Stimulated activated CD8-positive, alpha-beta memory T cell treated with anti-CD3 and anti-CD28 coated beads, Interleukin-15, amount 100 ng/mL, for 1 hour (primary cell): ENCODE data around the gene BARHL2.

Source experiments
- DNase-seq: peaks from one replicate; pipeline ENCODE4 v3.0.0-alpha.2; 2020; ENCODE audit warnings: low read depth

The BARHL2 gene

GRCh38 chr1:90724926-90725656 is 8.0 kb upstream of the BARHL2 start:
- DNase-seq = no peak

DNA sequence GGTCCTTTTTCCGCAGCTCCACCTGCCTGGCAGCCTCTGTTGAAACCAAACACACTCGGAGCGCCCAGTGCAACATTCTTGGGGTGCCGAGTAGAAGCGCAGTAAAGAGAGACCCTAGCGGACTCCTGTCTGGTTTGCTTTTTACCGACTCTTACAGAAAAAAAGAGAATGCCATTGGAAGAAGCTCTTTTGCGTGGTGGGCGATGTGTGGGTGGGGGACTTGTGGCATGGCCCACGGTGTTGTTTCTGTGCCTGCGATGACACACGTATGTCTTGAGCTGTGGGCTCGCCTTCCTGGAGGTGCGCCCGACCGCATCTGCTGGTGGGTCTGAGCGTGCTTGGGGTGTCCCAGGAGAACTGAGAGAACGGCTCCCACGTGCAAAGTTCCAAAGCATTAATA is 7.3 kb upstream of the BARHL2 start:
- no peak for DNase-seq

DNA sequence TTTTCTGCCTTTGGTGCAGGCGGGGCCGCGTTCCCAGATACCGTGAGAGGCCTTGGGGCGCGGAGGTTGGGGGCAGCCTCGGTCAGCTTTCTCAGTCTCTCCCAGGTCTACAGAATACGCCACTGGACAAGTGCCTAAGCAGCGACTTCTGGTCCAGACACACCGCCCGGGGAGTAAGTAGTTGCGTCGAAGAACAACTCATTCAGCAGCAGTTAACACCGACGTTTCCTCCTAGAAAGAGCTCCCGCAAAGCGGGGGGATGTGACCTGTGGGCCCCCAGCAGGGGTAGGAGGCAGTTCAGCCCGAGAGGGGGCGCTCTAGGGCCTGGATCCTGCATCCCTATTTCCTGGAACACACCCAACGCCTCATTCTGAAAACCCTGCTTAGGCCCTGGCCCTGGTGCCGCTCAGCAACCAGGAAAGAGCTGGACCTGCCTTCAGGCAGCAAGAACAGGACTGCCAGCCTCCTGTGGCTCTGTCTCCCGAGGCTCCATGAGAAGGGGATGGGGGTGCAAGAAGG is 6.5 kb upstream of the BARHL2 start:
- no peak for DNase-seq

- DNase-seq = no peak
Measured at GRCh38 chr1:90722874-90723589, 5.9 kb upstream of the BARHL2 start.

DNA sequence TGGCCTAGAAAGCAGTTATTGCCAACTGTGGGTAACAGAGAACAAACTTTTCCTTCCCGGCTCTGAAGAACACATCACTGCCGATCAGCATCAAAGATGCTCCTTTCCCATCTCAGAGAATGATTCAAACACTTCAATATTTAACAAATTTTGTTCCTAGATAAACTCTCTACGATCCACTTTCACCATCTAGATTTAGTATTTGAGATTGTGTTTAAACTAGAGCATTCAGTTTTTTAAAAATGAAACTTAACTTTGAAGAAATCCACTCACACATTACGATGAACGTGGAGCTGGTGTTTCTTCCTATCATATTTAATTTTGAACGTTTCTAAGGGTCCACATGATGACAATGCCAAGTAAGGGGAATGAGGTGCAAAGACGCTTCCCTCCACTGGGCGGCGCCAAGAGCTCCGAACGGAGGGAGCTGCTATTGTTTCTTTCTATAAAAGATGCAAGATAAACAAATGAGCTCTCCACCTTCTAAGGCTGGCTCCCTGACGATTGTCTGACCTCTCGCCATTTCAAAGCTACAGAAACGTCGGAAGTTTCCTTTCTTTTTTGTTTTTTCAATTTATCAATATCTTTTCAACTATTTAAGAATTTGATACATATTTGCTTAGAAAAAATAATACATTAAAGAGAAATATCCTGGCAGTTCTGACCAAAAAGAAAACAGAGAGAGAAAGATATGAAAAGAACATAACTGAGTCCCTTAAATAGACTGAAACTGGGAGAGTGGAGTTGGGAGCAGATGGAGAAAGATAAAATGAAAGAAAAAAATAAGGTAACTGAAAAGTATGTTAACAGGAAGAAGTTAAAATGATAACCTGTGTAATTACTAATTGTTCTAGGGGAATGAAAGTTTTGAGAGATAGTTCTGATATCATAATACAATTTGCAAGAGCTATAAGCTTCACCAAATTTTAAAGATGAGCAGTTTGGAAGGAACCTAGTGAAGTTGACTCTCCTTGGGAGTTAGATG is 4.4 kb upstream of the BARHL2 start:
- no peak for DNase-seq

DNA sequence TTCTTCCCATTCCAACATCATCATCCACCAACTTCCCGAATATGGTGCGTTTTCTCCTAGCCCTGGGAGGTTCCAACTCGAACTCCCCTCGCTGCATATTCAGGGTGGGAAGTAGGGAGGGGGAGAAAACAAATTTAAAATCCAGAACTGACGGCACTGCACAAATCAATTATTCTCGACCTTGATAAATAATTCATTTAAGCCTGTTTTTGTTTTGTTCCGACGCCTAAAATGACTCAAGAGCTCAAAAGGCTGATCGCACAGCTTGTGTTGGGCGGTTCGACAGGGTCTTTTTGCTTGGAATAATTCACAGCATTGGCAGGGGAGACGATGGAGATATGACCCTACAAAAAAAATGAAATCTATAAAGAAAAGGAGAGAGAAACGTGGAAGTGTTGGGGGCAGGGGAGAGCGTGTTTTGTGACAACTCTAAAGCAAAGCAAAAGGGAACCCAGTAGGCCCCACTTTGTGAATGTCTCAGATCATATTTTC is 3.1 kb upstream of the BARHL2 start:
- no peak for DNase-seq

- DNase-seq = no peak
Measured at GRCh38 chr1:90719330-90720144, 2.4 kb upstream of the BARHL2 start.

DNA sequence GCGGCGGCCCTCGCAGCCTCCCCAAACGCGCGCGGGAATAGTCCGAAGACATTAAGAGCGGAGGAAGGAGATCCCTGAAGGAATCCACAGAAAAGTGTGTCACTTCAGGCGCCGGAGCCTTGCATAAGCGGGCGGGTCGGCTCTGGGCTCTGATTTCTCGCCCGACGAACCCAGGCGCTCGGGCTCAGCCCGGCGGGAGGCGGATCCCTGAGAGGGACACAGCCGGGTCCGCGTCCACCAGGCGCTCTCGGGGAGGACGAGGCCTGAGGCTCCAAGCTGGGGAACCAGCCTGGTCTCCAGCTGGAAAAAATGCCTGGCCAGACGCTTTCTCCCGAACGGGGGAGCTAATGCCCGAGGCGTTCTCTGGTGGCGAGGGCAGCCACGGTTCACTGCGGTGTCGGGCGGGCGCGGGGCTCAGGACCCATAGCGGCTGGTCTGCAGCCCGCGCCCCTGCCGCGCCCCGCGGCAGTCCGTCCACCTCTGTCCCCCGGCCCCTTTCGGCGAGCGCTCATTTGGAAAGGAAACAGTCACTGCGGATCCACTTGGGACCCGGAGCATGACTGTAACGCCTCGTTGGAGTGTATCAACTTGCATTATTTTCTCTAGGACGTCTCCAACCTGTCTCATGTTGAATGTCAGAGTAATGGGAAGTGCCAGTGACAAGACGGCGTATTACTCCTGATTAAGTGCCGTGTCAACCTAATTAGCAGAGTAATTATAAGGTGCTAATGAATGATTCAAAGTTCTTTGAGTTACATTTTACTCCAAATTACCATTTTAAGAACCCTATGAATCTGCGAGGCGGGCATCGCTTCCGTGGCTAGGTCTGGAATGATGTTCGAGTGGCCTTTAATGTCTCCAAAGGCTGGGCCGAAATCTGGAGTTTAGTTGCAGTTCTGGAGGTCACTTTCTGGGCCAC is 1.6 kb upstream of the BARHL2 start:
- no peak for DNase-seq

DNA sequence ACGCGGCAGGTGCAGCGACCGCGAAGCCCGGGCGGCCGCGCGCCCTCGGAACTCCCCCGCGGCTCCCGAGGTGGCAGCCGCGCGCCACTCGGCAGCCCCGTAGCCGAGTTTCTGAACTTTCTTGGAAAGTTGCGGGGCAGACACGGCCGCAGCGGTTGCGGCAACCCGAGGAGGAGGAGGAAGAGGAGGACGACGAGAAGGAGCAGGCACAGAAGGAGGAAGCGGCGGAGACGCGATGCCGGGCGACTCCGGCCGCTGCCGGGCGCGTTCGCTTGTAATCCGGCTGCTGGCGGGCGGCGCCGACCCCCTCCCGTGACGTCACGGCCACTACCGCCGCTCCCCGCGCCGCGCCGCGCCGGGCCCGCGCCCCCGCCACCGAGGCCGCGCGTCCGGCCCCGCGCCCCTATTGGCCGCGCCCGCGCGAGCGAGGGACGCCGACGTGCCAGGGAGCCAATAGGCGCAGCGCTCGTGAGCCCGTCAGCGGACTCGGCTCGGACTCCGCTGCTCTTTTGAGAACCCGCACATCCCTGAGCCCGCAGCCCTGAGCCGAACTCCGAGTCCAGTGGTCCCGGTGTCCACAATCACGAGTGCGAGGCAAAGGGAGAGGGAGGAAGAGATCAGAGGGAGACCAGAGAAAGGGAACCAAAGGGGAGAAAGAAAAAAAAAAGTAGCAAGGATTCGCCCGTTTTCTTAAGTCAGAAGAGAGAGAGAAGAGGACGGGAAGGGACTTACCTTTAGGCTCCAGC is 736 bp upstream of the BARHL2 start:
- DNase-seq = no peak

DNA sequence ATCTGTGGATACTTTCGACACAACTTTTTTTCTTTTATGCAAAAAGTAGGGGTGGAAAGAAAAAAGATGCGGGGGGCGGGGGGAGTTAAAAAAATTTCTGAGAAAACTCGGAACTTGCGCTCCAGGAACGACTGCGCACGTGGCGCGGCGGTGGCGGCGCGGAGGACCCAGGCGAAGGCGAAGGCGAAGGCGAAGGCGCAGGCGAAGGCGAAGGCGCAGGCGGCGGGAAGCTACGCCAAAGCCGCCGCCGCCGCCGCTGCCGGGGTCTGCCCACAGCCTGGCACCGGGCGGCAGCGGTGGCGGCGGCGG is 208 bp upstream of the BARHL2 start:
- no peak for DNase-seq

GRCh38 chr1:90716243-90716551 is 905 bp downstream of the BARHL2 start:
- DNase-seq = no peak

DNA sequence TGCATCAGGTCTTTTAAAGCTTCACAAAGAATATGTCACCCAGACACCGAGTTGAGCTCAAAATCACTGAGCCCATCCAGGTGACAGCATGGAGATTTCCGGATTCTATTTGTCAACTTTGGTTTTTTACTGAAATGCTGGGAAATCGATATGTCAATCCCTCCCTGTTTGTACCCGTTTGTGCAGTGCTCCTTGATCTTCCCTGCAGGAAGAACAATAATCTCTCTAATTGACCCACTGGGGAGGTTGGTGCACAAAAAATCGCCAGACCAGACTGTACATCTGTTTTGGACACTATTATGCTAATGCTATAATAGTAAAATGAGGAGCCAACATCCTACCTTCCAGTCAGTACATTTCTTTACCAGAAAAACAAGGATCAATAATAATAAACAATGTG is 1.8 kb downstream of the BARHL2 start:
- DNase-seq = no peak

- no peak for DNase-seq
Measured at GRCh38 chr1:90714521-90714951, 2.6 kb downstream of the BARHL2 start.

DNA sequence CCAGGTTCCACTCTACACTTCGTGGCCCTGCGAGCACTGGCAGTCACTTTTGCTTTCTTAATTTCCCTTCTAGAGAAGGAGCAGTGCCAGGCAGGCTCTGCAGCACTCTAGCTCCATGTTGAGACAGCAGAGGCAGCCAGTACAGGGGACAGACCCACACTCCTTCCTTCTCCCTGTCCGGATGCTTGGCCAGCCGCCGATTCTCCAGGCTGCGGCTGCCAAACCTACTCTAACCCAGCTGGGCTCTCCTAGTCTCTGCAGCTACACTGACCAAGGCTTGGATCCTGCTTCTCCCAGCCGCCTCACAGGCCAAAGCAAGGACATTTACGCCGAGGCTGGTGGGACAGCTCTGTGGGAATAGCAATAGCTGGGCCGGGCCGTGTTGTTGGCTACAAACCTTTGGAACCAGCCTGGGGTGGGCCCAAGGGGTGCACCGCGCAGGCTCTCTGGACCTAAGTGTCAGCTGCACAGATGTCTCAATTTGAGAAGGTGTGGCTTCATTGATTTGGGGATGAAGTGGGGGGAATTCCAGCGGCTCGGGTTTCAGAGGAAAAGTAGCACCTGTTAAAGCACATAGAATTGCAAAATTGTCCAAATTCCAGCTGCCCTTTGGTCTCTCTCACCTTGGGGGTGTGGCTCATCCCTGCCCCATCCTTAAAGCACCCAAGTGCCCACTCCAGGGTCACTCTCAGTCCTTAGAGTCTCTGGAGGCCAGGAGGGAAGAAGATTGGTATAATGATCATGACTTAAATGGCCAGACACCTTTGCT is 3.2 kb downstream of the BARHL2 start:
- DNase-seq = no peak

DNA sequence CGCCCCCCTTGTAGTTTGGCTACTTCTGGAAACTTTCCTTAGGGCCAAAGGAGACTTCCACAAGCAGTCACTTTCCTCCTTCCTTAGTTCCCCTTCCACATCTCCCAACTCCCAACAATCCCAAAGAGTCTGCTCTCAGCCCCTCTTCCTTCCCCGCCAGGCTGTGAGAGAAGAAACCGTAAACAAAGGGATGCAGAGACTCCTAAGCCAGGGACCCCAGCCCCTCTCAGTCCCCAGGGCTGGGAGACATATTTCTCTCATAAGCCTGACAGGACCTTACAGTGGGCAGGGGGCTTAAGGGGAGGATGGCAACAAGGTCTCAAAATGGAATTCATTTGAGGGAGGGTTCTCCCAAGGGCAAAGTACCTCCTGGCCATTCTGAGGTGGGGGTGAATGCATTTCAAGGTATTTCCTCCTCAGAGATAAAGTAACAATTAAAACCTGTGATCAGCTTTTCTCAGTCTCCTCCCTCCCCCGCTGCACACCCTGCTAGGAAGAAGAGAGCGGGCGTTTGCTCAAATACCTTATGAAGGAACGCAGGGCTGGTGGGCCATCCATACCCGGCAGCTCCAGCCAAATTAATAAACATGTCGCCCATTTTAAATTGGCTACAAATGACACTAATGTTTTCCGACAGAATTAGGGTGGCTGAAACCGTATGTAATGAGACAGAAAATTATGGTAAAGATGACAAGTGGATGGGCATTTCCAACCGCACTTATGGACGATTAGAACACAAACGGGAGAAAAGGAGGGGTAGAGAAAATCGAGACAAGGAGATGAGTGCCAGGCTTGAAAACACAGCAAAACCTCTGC is 4.0 kb downstream of the BARHL2 start:
- DNase-seq = no peak

DNA sequence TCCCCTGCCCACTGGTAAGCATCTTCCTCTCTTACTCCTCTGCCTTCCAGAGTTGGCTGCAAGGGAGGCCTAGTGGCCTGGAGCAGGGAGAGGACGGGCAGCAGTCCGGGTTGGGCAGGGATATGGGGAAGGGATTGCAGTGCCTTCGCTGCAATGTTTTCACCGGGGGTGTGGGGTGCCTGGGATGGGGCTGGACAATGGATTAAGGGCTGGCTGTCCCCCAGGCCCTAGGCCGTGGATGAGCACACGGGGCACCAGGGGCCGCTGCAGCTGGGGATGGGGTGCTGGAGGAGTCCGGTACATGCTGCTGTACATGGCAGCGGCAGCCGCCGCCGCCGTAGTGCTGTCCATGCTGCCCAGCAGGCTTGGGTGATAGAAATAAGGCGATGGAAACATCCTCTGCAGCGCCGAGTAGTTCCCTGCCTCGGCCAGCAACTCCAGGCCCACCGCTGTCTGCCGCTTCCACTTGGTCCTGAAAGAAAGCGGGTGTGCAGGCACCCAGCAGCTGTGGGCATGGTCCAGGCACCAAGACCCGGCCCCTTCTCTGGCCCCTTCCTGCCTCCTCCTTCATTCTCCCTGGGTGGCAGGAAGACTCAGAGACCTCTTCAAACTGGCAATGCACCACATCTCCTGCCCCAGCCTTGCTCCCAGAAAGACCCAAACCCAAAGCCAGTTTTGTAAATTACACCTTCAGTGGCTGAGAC is 4.8 kb downstream of the BARHL2 start:
- DNase-seq = no peak

DNA sequence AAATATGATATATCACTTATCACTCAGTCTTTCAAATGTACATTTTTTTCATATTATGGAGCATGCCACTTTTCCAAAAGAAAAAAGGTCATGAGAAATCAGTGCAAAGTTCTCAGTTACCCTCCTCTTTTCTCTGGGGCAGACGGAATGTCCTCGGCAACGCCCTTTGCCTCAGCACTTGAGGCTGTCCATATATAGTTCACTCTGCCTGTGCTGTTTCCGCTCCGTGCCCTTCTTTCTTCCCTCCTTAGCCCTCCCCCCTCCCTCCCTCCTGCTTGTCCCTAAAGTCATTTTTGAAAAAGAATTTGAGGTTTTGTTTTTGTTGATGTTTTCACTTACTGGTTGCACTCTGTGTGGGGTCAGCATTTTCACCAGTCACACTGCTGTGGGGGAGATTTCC is 5.4 kb downstream of the BARHL2 start:
- no peak for DNase-seq
